Stimulated activated naive B cell treated with anti-CD40 and anti-IgM and Interleukin-4, amounts not matched to agents 10 μg/mL and 1 μg/mL and 100 μg/mL, for 72 hours (primary cell): ENCODE measurements around the gene GGT1.
"Not testable (repeated sequence)": the region's sequence is repeated elsewhere in the genome, so short reads cannot be mapped to it uniquely, and the experiment has no call there.

Source experiments
- ATAC-seq, 2 donors: fragments of 150-1000 bp; cut with Tn5 transposase; replicated peaks; 2 replicates each; pipeline ENCODE4 v1.10.0; 2021; ENCODE audit warnings: moderate library complexity in 1 of 2
- DNase-seq: peaks from one replicate; pipeline ENCODE4 v3.0.0; 2021
- H3K27ac Mint-ChIP-seq: one replicate; pipeline ENCODE4 v1.8.0; 2022; ENCODE audit warnings: mild to moderate bottlenecking, mixed read lengths
- H3K27me3 Mint-ChIP-seq, 2 donors: one replicate each; pipeline ENCODE4 v1.8.0; 2022; ENCODE audit warnings: mixed read lengths in 2 of 2
- H3K36me3 Mint-ChIP-seq, 2 donors: one replicate each; pipeline ENCODE4 v1.8.0; 2022; ENCODE audit warnings: mixed read lengths in 2 of 2, mild to moderate bottlenecking in 1 of 2
- H3K4me1 Mint-ChIP-seq, 2 donors: one replicate each; pipeline ENCODE4 v1.8.0; 2022; ENCODE audit warnings: mixed read lengths in 2 of 2, mild to moderate bottlenecking in 1 of 2
- H3K4me3 Mint-ChIP-seq, 2 donors: one replicate each; pipeline ENCODE4 v1.8.0; 2022; ENCODE audit warnings: mild to moderate bottlenecking in 2 of 2, mixed read lengths in 2 of 2, moderate library complexity in 1 of 2
- H3K9me3 Mint-ChIP-seq, 2 donors: one replicate each; pipeline ENCODE4 v1.8.0; 2022; ENCODE audit warnings: mixed read lengths in 2 of 2, mild to moderate bottlenecking in 1 of 2

The GGT1 gene

DNA sequence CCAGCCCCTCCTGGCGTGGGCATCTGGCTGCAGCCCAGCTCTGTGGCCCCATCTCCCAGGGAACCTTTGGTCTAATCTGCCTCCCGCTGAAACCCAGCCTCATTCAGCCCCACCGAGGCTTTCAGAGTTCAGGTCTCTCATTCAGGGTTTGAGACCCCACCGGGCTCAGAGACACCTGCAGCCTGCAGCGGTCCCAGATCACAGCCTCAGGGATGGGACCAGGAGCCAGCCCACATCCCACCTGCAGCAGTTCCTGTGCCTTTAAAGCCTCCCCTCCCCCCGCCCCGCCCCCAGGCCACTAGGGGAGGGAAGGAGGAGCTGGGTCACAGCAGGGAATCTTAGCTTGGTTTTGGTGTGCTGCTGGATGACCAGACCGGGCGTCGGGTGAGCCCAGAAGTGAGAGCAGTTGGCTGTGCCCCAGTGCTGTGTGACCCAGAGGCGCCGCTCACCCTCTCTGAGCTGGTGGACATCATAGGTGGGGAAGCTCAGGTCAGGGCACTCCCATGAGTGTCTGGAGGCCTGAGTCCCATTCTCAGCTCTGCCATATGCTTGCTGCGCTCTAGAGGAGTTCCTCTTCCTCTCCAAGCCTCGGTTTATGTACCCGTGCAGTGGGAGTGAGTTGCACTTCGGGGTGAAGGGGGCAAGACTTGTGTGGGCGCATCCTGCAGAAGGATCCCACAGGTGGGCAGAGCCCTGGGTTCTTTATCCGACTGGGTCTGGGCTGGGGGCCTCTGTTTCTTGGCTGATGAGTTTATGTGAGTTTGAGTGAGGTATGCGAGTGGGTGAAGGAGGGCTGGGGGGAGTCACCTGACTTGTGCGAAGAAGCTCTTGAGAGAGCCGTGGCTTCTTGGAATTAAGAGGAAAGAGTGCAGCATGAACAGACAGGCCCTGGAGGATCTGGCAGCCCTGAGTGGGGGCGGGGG lies at the start of gene GGT1:
GGT1 (plus strand) TSS at position 347 of the 923 bp plus-strand sequence. CDS start 7,889 bp downstream, outside the sequence.
- not testable (repeated sequence) for H3K9me3 Mint-ChIP-seq, DNase-seq, H3K27me3 Mint-ChIP-seq, ATAC-seq, H3K36me3 Mint-ChIP-seq
- peaks cover 16 to 20% of the 10 kb centered on the region in 2 donors for H3K4me1 Mint-ChIP-seq
- H3K4me3 Mint-ChIP-seq, result peak within 1 kb of the TSS; percentile 30 to 61
- H3K27ac Mint-ChIP-seq, result peak within 1 kb of the TSS; percentile 38

DNA sequence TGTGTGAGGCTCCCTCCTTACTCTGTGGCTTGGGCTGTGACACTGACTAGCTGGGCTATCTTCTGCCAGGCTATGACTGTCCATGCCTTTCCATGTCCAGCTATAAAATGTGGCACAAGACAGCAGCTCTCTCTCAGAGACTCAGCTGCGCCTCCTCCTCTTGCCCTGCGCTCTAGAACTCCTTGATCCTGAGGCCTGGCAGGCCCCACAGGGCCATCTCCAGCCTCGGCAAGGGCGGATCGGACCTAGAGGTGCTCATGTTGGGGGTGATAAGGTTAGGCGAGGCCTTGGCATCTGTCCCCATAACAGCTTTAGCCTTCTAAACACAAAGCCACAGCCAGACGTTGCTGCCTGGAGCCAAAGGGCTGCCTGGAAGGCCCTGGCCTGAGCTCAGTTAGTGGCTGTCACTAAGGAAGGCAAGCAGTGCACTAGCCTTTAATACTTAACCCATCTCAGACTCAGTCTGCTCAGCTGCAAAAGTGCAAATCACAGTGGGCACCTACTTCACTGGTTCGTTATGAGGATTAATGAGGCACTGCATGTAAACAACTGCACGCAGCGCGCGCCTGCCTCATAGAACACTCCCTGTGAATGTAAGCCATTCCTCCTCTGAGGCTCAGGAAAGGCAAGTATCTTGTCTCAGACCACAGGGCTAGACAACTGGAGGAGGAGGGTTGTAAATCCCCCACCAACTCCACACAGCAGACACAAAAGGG lies 49.2 kb upstream of the GGT1 start:
- H3K4me3 Mint-ChIP-seq, result peak overlapping the region; percentile 97 to 98

DNA sequence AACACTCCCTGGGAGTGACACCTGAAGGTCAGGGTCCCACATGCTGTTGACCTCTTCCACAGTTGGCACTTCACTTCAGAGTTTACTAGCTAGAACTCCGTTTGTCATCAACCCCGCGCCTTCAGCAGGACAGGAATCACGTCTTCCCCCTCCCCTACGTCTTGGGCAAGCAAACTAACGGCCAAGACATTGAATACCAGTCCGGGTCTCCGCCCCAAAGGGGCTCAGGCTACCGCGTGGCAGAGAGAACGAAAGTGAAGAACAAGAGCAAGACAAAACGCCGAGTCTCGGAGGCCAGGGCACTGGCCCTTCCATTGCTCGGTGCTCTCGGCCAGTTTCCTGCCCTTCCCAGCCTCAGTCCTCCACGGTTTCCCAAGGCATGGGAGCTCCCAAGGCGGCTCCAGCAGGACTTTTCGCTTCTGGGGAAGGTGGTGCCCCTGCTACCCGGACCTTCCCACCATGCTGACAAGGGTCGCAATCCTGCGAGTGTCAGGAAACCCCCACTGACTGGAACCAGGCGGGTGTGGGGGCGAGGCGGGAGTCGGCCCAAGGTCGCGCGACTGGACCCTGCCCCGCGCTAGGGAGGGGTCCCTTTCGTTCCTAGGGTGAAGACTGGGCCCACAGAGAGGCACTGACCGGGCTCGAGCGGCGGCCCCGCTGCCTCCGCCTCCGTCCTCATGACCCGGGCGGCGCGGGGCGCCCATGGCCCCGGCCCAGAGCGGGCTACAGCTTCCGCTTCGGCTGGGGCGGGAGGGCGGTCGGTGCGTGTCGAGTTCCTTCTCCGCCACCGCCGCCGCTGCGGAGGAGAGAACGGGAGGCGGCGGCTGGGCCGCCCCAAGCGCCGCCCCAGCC lies 48.5 kb upstream of the GGT1 start, which contains the start of gene GUCD1:
GUCD1 (minus strand) TSS at position 826 of the 852 bp plus-strand sequence; CDS start at position 679, 147 bp downstream.
- peak in 1 of 2 donors; percentile 5 for ATAC-seq
- Mint-ChIP-seq H3K27ac (peak within 1 kb of the TSS; percentile 98), H3K9me3 (no peaks in the 10 kb centered on the region), H3K4me1 (peaks cover 52 to 73% of the 10 kb centered on the region in 2 donors), H3K36me3 (peaks cover 35 to 55% of the 10 kb centered on the region in 2 donors), H3K4me3 (peak within 1 kb of the TSS; percentile 97 to 98), H3K27me3 (no peaks in the 10 kb centered on the region)
- peak; percentile 23 for DNase-seq

More for the DNA sequence above, 49.2 kb upstream of the GGT1 start:
- Mint-ChIP-seq H3K27me3 (no peaks in the 10 kb centered on the region), H3K27ac (peak overlapping the region; percentile 98), H3K9me3 (no peaks in the 10 kb centered on the region), H3K36me3 (peaks cover 34 to 51% of the 10 kb centered on the region in 2 donors), H3K4me1 (peaks cover 51 to 73% of the 10 kb centered on the region in 2 donors)
- no peak for ATAC-seq
- DNase-seq, result no peak

DNA sequence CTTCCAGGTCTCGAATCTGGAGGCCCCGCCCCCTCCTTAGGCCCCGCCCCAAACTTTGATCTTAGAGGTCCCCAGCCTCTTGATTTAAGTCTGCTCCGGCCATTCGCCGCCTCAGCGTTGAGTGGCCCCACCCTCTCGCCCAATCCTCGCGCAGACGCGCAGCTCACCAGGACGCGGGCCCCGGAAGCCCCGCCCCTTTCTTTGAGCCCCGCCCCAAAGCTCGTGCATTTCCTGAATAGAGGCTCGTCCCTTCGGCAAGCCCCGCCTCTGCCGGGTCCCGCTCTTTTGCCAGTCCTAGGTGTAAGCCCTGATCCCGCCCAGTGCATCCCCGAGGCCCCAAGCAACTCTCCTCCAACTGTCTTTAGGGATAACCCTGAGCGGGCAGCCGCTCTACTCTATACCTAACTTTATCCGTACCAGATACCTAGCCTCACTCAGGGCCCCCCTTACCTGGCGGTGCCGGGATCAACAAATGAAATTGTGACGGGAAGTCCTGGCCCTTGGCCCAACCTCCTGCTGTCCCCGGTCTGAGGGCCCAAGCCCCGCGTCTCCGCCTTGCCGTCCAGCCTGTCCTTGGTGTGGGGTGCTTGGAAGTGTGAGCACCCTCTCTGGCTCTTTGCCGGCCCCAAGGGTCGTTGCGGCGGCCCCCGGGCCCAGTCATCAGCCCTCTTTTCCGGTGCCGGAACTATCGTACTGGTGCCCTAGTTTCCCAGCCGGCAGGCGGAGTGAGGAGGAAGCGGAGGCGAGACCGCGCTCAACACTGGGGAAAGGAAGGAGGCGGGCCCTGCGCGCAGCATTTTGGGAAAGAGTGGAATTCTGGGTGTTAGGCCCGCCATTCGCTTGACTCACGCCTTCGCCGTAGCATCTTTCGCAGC lies 47.6 kb upstream of the GGT1 start, which contains the start of gene SNRPD3:
SNRPD3 (plus strand) TSS at position 835 of the 875 bp plus-strand sequence. CDS start 1,676 bp downstream, outside the sequence.
- peak; percentile 97 for DNase-seq
- Mint-ChIP-seq H3K4me3 (peak within 1 kb of the TSS; percentile 97 to 98), H3K36me3 (peaks cover 34 to 54% of the 10 kb centered on the region in 2 donors), H3K9me3 (no peaks in the 10 kb centered on the region), H3K27ac (peak within 1 kb of the TSS; percentile 98), H3K27me3 (no peaks in the 10 kb centered on the region), H3K4me1 (peaks cover 49 to 70% of the 10 kb centered on the region in 2 donors)
- peak; percentile 82 to 86 for ATAC-seq

DNA sequence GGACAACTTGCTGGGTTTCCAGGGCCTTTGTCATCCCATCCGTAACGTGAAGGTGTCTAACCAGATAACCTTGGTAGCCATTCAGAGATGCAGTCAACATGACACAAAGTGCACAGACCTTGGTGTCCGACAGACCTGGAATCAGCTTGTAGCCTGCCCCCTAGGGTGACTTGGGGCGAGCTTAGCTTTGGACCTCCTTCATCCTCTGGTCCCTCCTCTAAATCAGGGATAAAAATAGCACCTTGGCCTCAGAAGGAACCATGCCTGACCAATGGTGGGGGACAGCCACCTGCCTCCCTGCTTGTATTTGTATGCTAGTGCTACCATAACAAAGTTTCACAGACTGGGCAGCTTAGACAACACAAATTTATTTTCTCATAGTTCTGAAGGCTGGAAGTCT lies 43.5 kb upstream of the GGT1 start:
- Mint-ChIP-seq H3K4me3 (no peak overlapping the region), H3K27me3 (no peaks in the 10 kb centered on the region), H3K27ac (peak overlapping the region; percentile 42), H3K36me3 (peaks cover 29 to 45% of the 10 kb centered on the region in 2 donors), H3K4me1 (peaks cover 30 to 61% of the 10 kb centered on the region in 2 donors), H3K9me3 (no peaks in the 10 kb centered on the region)
- ATAC-seq, result no peak
- DNase-seq, result no peak

DNA sequence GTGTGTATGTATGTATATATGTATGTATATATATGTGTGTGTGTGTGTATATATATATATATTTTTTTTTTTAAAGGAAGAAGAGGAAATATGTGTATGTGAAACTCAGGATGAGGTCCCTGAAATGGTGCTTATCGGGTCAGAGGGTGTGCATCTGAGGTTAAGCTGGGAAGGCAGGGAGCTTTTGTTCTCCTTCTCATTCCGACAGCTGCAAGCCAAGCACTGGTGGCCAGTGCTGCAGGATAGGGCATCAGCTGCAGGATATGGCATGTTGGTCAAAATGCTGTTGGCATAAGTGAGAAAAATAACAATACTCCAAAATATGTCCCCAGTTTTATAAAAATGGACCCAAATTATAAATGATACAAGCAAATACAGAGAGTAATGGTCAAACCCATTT lies 39.7 kb upstream of the GGT1 start:
- peaks cover 34 to 61% of the 10 kb centered on the region in 2 donors for H3K4me1 Mint-ChIP-seq
- H3K27me3 Mint-ChIP-seq, result no peaks in the 10 kb centered on the region
- no peak overlapping the region for H3K27ac Mint-ChIP-seq
- H3K4me3 Mint-ChIP-seq, result no peak overlapping the region
- ATAC-seq, result no peak
- peaks cover 18 to 37% of the 10 kb centered on the region in 2 donors for H3K36me3 Mint-ChIP-seq
- H3K9me3 Mint-ChIP-seq, result no peaks in the 10 kb centered on the region
- no peak for DNase-seq

DNA sequence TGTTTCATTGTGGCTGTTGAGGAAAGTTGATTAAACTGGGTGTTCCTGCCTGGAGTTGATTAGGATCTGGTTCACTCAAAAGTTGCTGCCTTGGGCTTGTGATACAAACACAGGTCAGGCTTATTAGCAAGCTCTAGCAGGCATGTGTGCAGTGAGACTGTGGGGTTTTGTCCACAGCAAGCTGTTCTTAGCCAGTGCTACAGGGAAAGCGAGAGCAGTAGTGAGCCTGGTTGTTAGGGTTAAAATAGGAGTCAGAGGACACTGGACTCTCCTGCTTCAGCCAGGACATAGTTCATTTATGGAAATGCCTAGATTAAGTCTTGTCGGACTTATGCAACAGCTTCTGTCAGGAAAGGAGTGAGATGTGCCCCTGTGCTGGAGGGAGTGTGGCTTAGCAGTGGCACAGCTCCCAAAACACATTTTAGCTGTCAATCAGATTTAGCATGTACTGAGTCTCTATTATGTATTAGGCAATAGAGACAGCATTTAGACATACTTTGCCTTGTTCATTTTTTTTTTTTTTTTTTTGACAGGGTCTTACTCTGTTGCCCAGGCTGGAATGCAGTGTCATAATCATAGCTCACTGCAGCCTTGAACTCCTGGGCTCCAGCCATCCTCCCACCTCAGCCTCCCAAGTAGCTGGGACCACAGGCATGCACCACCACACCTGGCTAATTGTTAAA lies 38.5 kb upstream of the GGT1 start:
- H3K4me3 Mint-ChIP-seq, result no peak overlapping the region
- DNase-seq (no peak), ATAC-seq (no peak)
- peaks cover 15 to 30% of the 10 kb centered on the region in 2 donors for H3K36me3 Mint-ChIP-seq
- no peaks in the 10 kb centered on the region for H3K27me3 Mint-ChIP-seq
- peaks cover 24 to 48% of the 10 kb centered on the region in 2 donors for H3K4me1 Mint-ChIP-seq
- no peaks in the 10 kb centered on the region for H3K9me3 Mint-ChIP-seq
- peak overlapping the region; percentile 77 for H3K27ac Mint-ChIP-seq

DNA sequence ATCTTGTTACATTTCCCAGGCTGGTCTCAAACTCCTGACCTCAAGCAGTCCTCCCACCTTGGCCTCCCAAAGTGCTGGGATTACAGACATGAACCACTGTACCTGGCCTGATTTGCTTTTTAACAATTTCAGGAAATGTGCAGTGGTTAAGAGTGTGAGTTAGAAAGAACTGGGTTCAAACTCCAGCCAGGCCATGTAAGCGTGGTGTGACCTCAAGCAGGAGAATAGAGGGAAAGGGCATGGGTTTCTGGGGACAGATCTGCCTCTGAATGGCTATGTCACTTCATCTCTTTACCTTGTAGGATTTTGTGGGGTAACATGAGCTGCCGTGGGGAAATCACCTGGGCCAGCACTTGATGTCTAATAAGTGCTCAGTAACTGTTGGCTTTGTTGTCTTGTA lies 37.9 kb upstream of the GGT1 start:
- H3K27me3 Mint-ChIP-seq, result no peaks in the 10 kb centered on the region
- peaks cover 22 to 45% of the 10 kb centered on the region in 2 donors for H3K4me1 Mint-ChIP-seq
- DNase-seq (no peak), ATAC-seq (no peak)
- H3K36me3 Mint-ChIP-seq, result peaks cover 18 to 30% of the 10 kb centered on the region in 2 donors
- H3K9me3 Mint-ChIP-seq, result no peaks in the 10 kb centered on the region
- no peak overlapping the region for H3K27ac Mint-ChIP-seq
- no peak overlapping the region for H3K4me3 Mint-ChIP-seq

DNA sequence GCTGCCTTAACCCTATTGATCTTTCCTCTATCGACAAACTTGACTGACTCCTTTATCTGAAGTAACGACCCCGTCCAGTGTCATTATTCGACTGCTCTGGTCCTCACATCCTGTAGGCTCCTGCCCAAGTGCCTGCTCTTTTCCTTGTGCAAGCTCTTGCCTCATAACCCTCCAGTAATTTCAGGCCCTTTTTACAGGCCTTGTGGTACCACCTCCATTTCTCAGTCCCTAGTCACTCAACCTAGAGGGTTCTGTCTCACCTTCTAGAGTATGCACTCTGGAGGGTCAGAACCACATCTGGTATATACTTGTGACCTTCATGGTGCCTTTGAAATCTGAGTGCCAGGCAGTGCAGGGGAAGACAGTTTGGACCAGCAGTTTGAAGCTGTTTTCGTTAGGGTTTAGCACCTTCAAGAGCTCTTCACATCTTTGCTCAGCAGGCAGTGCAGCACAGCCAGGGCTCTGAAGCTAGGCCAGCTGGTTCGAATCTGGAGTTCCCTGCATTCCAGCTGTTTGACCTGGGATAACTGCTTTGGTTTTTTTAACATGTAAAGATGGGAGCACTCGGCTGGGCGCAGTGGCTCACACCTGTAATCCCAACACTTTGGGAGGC lies 36.0 kb upstream of the GGT1 start:
- Mint-ChIP-seq H3K27me3 (no peaks in the 10 kb centered on the region), H3K27ac (no peak overlapping the region), H3K36me3 (peaks cover 24 to 33% of the 10 kb centered on the region in 2 donors), H3K4me3 (no peak overlapping the region), H3K4me1 (peaks cover 19 to 35% of the 10 kb centered on the region in 2 donors), H3K9me3 (no peaks in the 10 kb centered on the region)
- no peak for DNase-seq
- ATAC-seq, result no peak

DNA sequence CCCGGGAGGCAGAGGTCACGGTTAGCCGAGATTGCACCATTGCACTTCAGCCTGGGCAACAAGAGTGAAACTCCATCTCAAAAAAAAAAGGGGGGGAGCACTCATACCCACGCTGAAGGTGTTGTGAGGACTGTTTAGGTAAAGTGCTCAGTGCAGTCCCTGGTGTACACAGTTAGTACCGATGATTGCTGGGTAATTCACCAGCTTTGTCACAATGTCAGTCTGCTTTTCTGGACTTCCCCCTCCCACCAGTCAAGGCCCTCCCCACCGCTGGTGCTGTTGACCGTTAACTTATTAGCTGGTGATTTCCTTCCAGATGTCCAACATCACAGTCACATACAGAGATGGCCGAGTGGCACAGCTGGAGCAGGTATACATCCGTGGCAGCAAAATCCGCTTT lies 35.3 kb upstream of the GGT1 start:
- no peaks in the 10 kb centered on the region for H3K9me3 Mint-ChIP-seq
- H3K36me3 Mint-ChIP-seq, result peaks cover 27 to 39% of the 10 kb centered on the region in 2 donors
- no peak overlapping the region for H3K27ac Mint-ChIP-seq
- ATAC-seq (peak in 1 of 2 donors; percentile 31), DNase-seq (no peak)
- peaks cover 19 to 28% of the 10 kb centered on the region in 2 donors for H3K4me1 Mint-ChIP-seq
- no peak overlapping the region for H3K4me3 Mint-ChIP-seq
- no peaks in the 10 kb centered on the region for H3K27me3 Mint-ChIP-seq

DNA sequence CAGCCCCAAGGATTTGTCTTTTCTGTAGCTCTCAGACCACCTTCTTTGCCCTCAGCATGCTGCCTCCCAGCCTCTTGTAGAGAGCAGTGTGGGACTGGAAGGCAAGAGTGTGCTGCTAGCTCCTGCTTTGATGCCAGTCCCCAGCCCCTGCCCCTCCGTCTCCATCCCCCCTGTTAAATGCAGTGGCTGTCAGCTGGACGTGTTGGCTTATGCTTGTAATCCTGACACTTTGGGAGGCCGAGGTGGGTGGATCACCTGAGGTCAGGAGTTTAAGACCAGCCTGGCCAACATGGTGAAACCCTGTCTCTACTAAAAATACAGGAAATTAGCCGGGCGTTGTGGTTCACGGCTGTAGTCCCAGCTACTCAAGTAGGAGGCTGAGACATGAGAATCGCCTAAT lies 31.7 kb upstream of the GGT1 start:
- Mint-ChIP-seq H3K4me1 (peaks cover 7 to 8% of the 10 kb centered on the region in 2 donors), H3K27ac (peak overlapping the region; percentile 37), H3K4me3 (no peak overlapping the region), H3K9me3 (no peaks in the 10 kb centered on the region), H3K27me3 (no peaks in the 10 kb centered on the region), H3K36me3 (peaks cover 38 to 54% of the 10 kb centered on the region in 2 donors)
- ATAC-seq, result no peak
- no peak for DNase-seq

DNA sequence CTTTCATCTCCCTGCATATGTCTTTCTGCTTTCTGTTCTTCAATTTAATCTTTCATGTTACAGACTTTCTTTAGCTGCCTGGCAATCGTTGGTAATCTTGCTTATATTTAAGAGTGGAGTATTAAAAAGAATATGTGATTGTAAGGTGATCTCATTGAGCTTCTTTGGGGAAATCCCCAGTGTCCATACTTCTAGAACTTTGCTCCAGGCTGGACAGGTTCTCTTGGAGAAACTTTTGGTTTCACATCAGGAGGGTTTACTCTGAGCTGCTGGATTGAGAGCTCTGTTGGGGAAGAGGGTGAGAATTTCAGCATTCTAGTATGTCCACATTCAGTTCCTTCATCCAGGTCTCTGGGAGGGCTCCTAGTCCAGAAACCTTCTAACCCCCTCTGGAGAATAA lies 26.2 kb upstream of the GGT1 start:
- no peaks in the 10 kb centered on the region for H3K27me3 Mint-ChIP-seq
- H3K9me3 Mint-ChIP-seq, result no peaks in the 10 kb centered on the region
- peaks cover 32 to 52% of the 10 kb centered on the region in 2 donors for H3K36me3 Mint-ChIP-seq
- no peak for ATAC-seq
- H3K4me3 Mint-ChIP-seq, result no peak overlapping the region
- no peak for DNase-seq
- peaks cover 0 to 1% of the 10 kb centered on the region in 2 donors for H3K4me1 Mint-ChIP-seq
- H3K27ac Mint-ChIP-seq, result peak overlapping the region; percentile 37
